Esophagus squamous epithelium (tissue), 4 donors: ENCODE results near the gene PLEKHA7.

Experiments used
- CTCF ChIP-seq, 6 experiments: fragments of 450-650 bp in 4 of 6; fragments of 200-600 bp in 2 of 6; sonication (generic) in 2 of 6; IDR thresholded peaks; one replicate each; pipeline ENCODE4 v1.5.1; 2016 to 2019; ENCODE audit warnings: antibody characterized with exemption in 6 of 6, mild to moderate bottlenecking in 4 of 6, moderate library complexity in 4 of 6
- POLR2A ChIP-seq, 4 donors: fragments of 450-650 bp; IDR thresholded peaks; one replicate each; pipeline ENCODE4 v1.6.1; 2017; ENCODE audit warnings: antibody characterized with exemption in 4 of 4, mild to moderate bottlenecking in 4 of 4, moderate library complexity in 3 of 4

- TF ChIP-seq CTCF (IDR thresholded peaks at IDR 0.05) (no peak), POLR2A (IDR thresholded peaks at IDR 0.05) (no peak)
Measured at GRCh38 chr11:17012179-17012578, 2.0 kb downstream of the PLEKHA7 start.
